HG03565 (cell line): Measurements from ENCODE around the gene EPHA4.
A peak's percentile ranks its signal among the peaks of the same experiment; 100 is the strongest.

ENCODE experiments used
- ATAC-seq: cut with Tn5 transposase; IDR thresholded peaks from one replicate; pipeline ENCODE4 v1.9.1; 2021; ENCODE audit warnings: mild to moderate bottlenecking, moderate library complexity; ENCODE audit not compliant: unreplicated experiment

The EPHA4 gene

GRCh38 chr2:221546505-221547225 lies 25.4 kb downstream of the EPHA4 start:
- ATAC-seq = no peak

DNA sequence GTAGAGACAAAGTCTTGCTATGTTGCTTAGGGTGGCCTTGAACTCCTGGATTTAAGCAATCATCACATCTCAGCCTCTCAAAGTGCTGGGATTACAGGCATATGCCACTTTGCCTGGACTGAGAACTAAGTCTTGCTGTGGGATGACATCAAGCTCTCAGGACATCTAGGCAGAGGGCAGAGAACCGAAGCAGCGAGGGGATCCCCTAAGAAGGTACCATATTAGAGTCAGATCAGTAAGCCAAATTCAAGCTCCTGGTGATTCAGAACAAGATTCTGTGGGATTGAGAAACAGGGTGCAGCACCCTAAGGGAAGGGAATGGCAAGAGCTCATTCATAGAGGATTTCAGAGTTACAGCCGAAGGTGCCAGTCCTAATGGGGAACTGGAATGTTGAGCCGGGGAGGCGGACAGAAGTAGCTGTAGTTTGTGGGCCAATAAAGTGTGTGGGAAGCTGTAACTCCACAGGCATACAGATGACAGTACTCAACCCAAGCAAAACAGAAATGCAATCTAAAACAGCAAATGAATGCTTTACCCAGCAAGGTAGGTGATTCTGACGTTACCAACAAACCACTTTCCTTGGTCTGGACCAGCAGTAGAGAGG lies 30.9 kb downstream of the EPHA4 start:
- ATAC-seq = no peak

DNA sequence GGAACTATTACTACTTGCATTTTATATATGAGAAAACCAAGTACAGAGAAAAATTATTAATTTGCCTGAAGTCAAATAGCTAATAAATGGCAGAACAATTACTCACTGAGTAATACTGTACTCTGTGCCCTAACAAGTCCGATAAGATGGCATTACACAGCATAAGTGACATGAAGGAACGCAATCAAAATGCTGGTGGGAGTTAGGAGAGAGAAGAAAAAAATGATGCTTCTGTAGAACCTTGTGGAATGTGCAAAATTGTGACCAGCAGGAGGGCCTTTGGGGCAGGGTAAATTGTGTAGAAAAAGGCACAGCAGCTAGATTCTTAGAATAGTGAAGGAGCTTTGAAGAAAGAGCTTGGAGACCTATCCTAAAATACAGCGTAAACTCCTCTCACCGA lies 32.9 kb downstream of the EPHA4 start:
- no peak for ATAC-seq

DNA sequence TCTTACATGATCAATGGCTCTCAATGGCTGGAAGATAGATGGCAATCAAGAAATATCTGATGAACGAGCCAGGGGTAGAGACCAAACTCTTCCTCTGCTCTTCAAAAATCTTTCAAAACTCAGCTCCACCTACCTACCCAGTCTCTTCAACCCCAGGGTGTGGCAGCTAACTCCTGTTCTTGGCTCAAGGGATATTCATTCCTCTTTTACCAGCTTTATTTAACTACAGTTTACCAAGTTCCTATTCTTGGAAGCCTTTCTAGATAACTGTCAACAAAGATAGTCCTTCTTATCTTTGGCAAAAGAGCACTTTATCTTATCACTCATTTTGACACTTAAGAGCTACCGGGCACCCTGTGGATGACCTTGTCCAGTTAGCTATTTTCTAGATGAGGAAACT lies 36.3 kb downstream of the EPHA4 start:
- ATAC-seq = no peak

DNA sequence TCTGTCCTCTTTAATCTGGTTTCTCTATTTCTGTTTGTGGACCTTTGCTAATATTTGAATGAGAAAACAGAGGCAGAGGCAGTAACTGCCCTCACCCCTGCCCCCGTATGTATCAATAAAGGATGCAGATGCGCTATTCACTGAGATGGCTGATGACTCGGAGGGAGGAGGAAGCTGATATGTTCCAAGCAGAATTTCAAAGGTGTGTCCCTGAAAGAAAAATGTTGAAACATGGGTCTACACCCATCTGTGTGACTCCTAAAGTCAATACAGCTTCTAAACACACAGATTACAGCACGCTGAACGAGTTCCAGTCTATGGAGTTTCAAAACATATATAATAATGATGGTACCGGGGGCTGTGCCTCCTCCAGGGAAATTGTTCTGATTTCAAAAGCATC lies 38.8 kb downstream of the EPHA4 start:
- ATAC-seq = no peak

GRCh38 chr2:221532641-221533040 lies 39.5 kb downstream of the EPHA4 start:
- ATAC-seq = no peak

GRCh38 chr2:221530653-221531037 lies 41.5 kb downstream of the EPHA4 start:
- ATAC-seq = no peak

DNA sequence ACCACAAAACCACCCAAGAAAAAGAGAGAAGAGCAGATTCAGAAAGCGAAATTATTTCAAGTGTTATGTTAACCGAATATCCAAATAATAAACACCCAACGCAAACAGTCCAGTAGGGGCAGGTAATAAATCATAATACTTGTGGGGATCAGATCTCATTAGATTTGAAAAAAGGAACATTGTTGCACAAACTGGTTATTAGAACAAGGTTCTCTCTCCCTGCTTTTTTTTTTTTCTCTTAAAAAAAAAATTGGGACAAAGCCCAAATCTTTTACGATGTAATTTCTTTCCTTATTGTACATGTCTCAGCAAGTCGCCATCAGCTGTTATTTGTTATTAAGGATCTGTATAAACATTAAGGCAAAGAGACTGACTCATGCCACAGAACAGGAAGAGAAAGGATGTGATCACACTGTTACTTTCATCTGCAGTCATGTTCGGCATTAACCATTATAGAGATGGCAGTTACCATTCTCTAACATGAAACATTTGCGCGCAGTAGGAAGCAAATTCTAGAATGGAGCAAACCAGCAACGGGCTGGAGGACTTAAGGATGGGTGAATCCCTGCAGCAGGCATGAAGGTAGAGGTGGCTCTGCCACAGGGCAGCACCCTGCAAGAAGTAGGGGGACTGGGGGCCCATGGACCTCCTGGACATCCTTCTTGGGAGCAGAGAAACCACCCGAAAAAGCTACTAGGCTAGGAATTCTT lies 42.0 kb downstream of the EPHA4 start:
- ATAC-seq = no peak

DNA sequence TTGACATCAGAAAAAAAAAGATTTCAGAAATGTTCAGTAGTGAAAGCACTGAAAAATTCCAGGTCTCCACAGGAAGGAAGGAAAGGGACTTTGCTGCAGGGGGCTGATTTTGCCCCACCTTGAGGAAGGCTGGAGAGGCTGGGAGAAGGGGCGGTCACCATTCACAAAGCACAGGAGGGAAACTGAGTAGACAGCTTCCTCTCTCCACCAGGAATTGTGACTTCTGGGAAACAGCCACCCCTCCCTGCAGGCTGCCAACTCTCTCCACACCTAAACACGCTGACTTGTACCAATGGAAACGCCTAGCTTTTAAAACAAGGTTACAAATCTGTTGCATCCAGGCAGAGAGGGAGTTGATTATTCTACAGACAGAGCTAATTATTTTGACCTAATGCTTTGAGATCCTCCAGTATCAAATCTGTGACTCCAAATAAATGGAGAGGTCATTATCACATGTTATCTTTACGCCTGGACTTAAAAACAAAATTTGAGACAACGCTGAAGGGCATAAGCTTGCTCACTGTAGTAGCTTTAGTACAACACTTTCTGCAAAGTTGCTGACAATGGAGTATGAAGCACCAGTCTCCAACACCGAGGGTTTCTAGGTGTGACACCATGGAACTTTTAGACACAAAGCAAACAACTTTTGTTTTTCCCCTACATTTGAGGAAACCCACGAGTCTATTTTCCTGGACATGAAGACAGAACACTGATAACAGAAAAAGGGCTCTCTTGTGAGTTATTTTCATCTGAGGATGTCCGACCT lies 42.7 kb downstream of the EPHA4 start:
- ATAC-seq = no peak

- no peak for ATAC-seq
These were observed 44.3 kb downstream of the EPHA4 start for GRCh38 chr2:221527776-221528309.

DNA sequence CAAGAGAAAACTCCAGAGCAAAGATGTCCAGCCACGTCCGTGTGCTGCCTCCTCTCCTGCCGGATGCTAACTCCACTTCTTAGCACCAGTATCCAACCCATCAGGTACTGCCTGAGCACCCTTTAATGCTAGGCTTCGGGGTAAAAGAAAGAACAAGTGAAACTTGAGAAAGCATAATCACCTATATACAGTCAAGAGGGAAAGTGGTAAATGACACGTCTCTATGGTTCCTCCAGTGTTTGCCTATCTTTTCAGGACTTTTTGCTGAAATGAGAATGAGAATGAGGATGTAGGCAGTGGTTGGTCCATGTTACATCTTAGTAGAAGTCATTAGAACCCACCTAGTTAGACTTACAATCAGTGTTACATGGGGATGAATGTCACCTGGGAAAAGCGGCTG lies 47.9 kb downstream of the EPHA4 start:
- no peak for ATAC-seq

DNA sequence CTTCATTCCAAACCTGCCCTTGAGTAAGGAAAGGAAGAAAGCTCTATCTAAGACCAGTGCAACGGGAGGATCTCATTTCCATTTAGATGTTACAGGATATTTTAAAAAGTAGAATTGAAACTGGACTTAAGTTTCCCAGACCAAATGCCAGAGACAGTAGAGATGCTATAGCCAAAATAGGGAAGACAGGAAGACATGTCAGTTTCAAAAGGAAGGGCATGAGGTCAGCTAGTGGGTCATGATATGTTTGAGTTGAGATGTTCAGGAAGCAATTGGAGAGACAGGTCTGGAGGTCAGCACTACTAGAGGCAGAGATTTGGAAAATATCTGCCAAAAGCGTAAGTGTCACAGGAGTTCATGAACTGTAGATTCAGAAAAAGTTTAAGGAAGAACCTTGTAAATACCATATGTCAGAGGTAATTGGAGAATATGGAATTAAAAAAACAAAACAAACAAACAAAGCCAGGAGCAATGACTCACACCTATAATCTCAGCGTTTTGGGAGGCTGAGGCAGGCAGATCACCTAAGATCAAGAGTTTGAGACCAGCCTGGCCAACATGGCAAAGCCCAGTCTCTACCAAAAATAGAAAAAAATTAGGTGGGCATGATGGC lies 50.8 kb downstream of the EPHA4 start:
- ATAC-seq = no peak

- ATAC-seq = no peak
These were observed 53.0 kb downstream of the EPHA4 start for GRCh38 chr2:221518935-221519625.

DNA sequence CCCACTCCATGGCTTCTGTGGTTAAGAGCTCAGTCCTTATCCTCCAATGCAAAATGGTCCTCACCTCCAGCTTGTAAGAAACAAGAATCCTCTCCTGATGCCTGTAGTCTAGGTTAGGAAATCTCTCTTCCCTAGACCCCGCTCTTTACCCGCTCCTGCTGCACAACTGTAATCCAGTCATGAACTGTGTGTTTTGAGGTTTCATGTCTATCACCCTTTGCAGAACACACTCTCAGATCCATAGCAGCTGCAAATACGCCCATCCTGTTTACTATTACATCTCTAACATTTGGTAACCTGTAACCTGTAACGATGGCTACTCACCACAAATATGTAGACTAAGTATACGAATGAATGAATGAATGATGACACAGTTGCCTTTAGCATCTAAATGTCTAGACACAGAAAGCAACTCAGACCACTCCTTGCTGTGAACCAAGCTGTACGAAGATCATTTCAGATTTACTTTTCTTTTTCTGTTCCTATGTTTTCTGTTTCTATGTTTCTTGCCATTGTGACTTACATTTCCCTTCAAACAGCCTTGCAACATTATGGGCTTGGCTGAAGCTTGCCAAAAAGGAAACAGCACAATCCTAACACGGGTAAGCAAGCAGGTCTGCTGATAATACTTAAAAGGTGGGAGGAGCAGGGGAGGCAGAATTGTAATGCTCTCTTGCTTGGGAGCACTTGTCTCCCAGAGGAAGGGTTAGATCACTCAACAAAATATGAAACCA lies 53.7 kb downstream of the EPHA4 start:
- ATAC-seq = peak; percentile 46

GRCh38 chr2:221517696-221518151 lies 54.4 kb downstream of the EPHA4 start:
- ATAC-seq = peak; percentile 95

- ATAC-seq = no peak
These were observed 54.9 kb downstream of the EPHA4 start for GRCh38 chr2:221517146-221517695.

- no peak for ATAC-seq
These were observed 56.2 kb downstream of the EPHA4 start for GRCh38 chr2:221515864-221516263.

- no peak for ATAC-seq
These were observed 57.6 kb downstream of the EPHA4 start for GRCh38 chr2:221514305-221515040.
